HG03558 (cell line): ENCODE data around the gene ADK.
"Not testable (repeated sequence)": the region's sequence is repeated elsewhere in the genome, so short reads cannot be mapped to it uniquely, and the experiment has no call there.

Experiments
- ATAC-seq: cut with Tn5 transposase; IDR thresholded peaks from one replicate; pipeline ENCODE4 v1.9.1; 2021; ENCODE audit warnings: moderate number of reproducible peaks; ENCODE audit not compliant: unreplicated experiment; ENCODE audit errors: extremely low read depth

The ADK gene

DNA sequence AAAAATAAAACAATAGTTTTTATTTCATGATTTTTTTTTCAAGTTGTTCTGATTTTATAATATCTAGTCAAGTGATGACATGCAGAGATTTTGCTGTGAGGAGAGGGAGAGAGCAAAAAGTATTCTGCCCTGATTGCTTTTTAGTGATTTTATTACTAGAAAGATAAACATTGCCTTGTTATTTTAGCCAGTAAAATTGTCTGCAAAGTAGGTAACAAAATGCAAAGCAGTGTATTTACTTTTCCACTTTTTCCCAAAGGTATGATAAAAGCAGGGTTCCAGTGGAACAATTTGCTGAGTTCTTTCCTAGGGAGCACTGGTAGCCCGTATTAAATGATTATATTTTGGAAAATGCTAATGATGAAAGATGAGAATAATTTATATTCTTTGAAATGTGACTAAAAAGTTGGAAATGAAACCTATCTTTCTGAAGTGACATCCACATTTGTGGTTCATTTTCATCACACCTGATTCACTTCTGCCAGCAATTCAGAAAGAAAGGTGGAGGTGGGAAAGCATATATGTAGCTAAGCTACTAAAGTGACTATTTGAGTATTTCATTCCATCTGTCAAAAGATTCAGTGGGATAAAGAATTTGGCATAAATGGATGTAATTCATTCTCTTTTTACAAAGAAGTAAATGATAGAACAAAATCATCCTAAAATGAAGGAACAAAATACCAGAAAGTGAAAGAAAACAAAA, 300.3 kb downstream of the ADK start:
- ATAC-seq: no peak

DNA sequence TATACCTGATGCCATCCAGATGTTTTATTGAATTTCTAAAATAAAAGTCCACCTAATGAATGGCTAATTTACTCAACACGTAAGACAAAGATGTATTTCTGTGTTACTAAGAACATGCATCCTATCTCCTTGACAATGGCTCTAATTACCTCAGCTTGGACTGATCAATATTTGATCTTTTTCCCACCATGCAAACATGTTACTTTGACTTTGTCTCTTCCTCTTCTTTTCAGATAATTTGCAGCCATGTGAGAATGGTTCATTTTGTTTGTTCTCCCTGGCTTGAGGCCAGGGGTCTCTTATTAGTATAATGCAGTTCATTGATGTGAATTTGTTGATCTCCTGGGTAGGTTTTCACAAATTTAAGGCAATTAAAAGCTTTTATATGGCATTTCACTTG, 302.1 kb downstream of the ADK start:
- ATAC-seq: no peak

- not testable (repeated sequence) for ATAC-seq
Measured at GRCh38 chr10:74457478-74457877, 306.5 kb downstream of the ADK start.

GRCh38 chr10:74460812-74461211, 309.8 kb downstream of the ADK start:
- no peak for ATAC-seq

GRCh38 chr10:74474022-74474713, 323.1 kb downstream of the ADK start:
- ATAC-seq: no peak

GRCh38 chr10:74476162-74476706, 325.2 kb downstream of the ADK start:
- not testable (repeated sequence) for ATAC-seq

GRCh38 chr10:74480778-74481177, 329.8 kb downstream of the ADK start:
- no peak for ATAC-seq

- no peak for ATAC-seq
Measured at GRCh38 chr10:74483356-74483755, 332.3 kb downstream of the ADK start.

- no peak for ATAC-seq
Measured at GRCh38 chr10:74485283-74485682, 334.3 kb downstream of the ADK start.

DNA sequence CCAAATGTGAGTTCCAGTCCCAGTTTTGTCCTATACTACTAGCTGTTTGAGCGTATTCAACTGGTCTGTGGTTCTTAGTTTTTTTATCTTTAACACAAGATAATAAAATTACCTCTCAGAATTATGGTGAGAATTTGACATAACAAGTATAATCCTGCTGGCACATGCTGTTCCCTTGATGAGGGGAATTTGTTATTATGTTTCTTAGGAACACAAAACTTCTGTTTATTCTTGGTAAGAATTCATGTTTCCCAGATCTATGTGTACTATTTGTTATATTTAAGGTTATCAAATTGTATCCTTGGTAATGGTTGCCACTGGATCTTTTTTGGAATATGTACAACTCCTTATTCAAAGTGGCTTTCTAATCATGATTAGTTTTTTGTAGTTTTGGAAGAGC, 335.6 kb downstream of the ADK start:
- ATAC-seq: no peak

GRCh38 chr10:74488907-74489306, 337.9 kb downstream of the ADK start:
- no peak for ATAC-seq

DNA sequence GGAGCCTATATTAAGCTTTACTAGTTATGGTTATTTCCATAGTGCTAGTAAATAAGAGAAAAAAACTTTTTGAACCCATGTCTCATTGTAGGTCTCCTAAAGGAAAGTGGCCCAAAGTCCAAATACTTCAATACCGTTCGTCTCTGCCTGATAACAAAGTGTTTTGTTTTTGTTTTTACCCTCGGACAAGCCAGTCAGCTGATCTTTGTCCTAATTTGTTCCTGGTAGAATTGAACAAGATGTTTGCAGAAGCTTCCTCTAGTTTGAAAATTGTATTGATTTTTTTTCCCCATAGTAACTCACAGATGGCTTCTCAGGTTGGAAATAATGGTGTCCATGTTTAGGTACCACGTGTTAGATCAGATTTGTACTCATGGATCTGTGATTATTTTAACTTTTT, 339.5 kb downstream of the ADK start:
- no peak for ATAC-seq

GRCh38 chr10:74491014-74491413, 340.0 kb downstream of the ADK start:
- ATAC-seq: no peak

DNA sequence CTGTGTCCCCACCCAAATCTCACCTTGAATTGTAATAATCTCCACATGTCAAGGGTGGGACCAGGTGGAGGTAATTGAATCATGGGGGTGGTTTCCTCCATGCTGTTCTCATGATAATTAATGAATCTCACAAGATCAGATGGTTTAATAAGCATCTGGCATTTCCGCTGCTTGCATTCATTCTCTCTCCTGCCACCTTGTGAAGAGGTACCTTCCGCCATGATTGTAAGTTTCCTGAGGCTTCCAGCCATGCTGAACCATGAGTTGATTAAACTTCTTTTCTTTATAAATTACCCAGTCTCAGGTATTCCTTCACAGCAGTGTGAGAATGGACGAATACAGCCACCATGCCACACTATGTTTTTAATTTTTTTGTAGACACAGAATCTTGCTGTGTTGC, 345.3 kb downstream of the ADK start:
- not testable (repeated sequence) for ATAC-seq

DNA sequence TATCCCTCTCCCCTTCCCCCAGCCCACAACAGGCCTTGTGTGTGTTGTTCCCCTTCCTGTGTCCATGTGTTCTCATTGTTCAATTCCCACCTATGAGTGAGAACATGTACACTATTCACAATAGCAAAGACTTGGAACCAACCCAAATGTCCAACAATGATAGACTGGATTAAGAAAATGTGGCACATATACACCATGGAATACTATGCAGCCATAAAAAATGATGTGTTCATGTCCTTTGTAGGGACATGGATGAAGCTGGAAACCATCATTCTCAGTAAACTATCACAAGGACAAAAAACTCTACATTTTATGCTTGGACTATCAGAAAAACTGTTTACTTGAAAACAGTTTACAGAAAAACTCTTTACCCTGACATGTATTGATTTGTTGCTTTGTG, 347.6 kb downstream of the ADK start:
- not testable (repeated sequence) for ATAC-seq

- ATAC-seq: no peak
Measured at GRCh38 chr10:74500026-74500704, 349.1 kb downstream of the ADK start.

- ATAC-seq: no peak
Measured at GRCh38 chr10:74500816-74501215, 349.8 kb downstream of the ADK start.

DNA sequence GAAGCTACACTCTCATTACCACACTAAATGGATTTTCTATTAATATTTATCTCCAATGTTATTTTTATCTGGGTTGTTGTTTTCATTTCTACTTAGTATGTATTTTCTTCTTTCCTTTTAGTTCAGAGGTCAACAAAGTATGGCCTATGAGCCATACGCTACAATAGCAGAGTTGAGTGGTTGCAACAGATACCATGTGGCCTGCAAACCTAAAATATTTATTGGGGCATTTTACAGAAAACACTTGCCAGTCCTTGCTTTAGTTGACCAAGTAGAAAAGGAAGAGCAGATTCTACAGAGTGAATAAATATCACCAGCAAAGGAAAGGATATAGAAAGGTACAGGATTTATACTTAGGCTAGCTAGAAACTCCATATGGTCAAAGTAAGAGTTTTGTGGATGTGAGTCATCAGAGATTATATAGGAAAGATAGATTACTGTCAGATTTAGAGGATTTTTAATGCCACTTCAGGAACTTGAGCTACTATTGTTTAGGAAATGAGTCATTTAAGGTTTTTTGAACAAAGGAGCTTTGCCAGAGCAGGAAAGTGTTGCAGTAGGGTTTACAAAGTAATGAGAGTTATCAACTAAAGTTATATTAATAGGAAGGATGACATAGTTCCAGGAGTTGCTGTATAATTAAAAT, 352.1 kb downstream of the ADK start:
- ATAC-seq: no peak

DNA sequence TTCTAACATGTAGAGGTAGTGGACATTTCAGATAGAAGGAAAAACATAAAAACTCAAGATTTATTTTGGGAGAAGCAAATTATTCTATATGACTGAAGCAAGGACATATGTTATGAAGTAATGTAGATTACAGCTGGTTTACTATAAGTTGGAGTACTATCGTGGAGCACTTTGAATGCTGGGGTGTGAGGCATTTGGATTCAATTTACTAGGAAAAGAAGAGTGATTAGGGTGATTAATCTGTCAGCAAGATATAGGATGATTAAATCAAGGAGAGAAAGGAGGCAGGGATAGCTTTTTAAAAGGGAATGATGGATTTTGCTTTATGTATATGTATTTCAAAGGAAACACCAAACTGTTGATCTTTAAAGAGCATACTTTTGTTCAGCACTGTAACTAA, 356.9 kb downstream of the ADK start:
- ATAC-seq: no peak

DNA sequence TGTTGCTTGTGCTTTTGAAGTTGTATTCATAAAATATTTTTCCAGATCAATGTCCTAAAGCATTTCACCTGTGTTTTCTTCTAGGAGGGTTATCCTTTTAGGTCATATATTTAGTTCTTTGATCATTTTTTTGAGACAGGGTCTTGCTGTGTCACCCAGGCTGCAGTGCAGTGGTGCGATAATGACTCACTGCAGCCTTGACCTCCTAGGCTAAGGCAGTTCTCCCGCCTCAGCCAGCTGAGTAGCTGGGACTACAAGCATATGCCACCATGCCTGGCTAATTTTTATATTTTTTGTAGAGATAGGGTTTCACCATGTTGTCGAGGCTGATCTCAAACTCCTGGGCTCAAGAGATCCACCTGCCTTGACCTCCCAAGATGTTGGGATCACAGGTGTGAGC, 359.6 kb downstream of the ADK start:
- no peak for ATAC-seq

- ATAC-seq: no peak
Measured at GRCh38 chr10:74511051-74511450, 360.0 kb downstream of the ADK start.
